ENCODE data around the gene DGKZ. TPM values are rescaled to one million over a fixed set of nuclear protein-coding genes. Genes with fewer than 3 reads are reported as not detected.

Gene DGKZ
- total and polyA plus RNA-seq, 2 of the 13 experiments (the other 11 are each of a cell fraction or from before 2014, with no cell fraction given): 15.8 to 20.7 TPM

DNA sequence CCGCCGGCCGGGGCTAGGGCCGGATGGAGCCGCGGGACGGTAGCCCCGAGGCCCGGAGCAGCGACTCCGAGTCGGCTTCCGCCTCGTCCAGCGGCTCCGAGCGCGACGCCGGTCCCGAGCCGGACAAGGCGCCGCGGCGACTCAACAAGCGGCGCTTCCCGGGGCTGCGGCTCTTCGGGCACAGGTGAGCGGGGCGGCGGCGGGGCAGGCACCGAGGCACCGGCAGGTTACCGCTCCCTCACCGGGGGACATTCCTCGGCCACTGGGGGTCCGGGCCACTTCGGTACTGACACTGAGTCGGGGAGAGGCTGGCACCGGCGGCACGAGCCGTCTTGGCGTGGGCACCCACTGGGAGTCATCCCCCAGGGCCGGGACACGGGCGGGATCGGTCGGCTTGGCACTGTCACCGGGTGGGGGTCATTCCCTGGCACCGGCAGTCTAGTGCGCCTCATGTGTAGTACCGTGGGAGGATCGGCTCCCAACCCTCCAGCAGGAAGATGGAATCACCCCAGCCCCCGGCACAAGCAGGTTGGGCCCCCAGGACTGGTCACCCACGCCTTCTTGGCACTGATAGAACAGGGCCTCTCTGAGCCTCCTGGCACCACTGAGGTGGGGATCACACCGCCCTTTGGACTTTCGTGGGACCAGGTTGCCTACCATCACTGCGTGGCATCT, 511 bp downstream of the DGKZ start (continued):
- TF ChIP-seq ZNF781 (CRISPR knock-in tag; IDR thresholded peaks at IDR 0.05; ENCODE audit: borderline replicate concordance, not compliant biosample characterization) (no peak), ZNF629 (CRISPR knock-in tag; conservative IDR thresholded peaks at IDR 0.05) (no peak), ATF5 (CRISPR knock-in tag; IDR thresholded peaks at IDR 0.05; ENCODE audit: low read depth) (no peak), DPF2 (CRISPR knock-in tag; IDR thresholded peaks at IDR 0.05; ENCODE audit: borderline replicate concordance, low read depth) (no peak), ZNF607 (CRISPR knock-in tag; IDR thresholded peaks at IDR 0.05; ENCODE audit: borderline replicate concordance) (no peak; the same call in 1 of the 2 replicates), KDM6A (CRISPR knock-in tag; IDR thresholded peaks at IDR 0.05; ENCODE audit: low read depth) (no peak), ZNF577 (CRISPR knock-in tag; IDR thresholded peaks at IDR 0.05; ENCODE audit: borderline replicate concordance, low read depth) (no peak), HOXA7 (CRISPR knock-in tag; IDR thresholded peaks at IDR 0.05) (no peak), GZF1 (CRISPR knock-in tag; IDR thresholded peaks at IDR 0.05) (no peak), POLR2AphosphoS2 (IDR thresholded peaks at IDR 0.05; ENCODE audit: low read depth, low read length) (no peak), YY1 (IDR thresholded peaks at IDR 0.05; ENCODE audit: insufficient read depth, insufficient replicate concordance, low read depth, low read length) (no peak), ZNF124 (CRISPR knock-in tag; IDR thresholded peaks at IDR 0.05) (no peak), HNF4G (IDR thresholded peaks at IDR 0.05; ENCODE audit: borderline replicate concordance, low read depth, low read length) (0 out of 2 replicates have a peak, but pooled peaks have one; percentile 26), HNF4G (CRISPR knock-in tag; IDR thresholded peaks at IDR 0.05; ENCODE audit: borderline replicate concordance, low read depth) (no peak), KAT7 (CRISPR knock-in tag; IDR thresholded peaks at IDR 0.05; ENCODE audit: borderline replicate concordance) (peak; percentile 69; the same call in 1 of the 2 replicates), ZNF614 (CRISPR knock-in tag; IDR thresholded peaks at IDR 0.05; ENCODE audit: borderline replicate concordance) (no peak), ZNF724P (CRISPR knock-in tag; IDR thresholded peaks at IDR 0.05; ENCODE audit: borderline replicate concordance) (no peak)
- TF ChIP-seq, protein P1, sequence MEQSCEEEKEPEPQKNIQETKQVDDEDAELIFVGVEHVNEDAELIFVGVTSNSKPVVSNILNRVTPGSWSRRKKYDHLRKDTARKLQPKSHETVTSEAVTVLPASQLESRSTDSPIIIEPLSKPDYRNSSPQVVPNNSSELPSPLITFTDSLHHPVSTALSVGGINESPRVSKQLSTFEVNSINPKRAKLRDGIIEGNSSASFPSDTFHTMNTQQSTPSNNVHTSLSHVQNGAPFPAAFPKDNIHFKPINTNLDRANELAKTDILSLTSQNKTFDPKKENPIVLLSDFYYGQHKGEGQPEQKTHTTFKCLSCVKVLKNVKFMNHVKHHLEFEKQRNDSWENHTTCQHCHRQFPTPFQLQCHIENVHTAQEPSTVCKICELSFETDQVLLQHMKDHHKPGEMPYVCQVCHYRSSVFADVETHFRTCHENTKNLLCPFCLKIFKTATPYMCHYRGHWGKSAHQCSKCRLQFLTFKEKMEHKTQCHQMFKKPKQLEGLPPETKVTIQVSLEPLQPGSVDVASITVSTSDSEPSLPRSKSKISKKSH (CRISPR knock-in tag; IDR thresholded peaks at IDR 0.05; ENCODE audit: borderline replicate concordance): peak; percentile 65
- TF ChIP-seq, protein P2, sequence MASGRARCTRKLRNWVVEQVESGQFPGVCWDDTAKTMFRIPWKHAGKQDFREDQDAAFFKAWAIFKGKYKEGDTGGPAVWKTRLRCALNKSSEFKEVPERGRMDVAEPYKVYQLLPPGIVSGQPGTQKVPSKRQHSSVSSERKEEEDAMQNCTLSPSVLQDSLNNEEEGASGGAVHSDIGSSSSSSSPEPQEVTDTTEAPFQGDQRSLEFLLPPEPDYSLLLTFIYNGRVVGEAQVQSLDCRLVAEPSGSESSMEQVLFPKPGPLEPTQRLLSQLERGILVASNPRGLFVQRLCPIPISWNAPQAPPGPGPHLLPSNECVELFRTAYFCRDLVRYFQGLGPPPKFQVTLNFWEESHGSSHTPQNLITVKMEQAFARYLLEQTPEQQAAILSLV (CRISPR knock-in tag; IDR thresholded peaks at IDR 0.05; ENCODE audit: borderline replicate concordance): peak; percentile 47; the same call in 1 of the 2 replicates
- TF ChIP-seq, protein P3, sequence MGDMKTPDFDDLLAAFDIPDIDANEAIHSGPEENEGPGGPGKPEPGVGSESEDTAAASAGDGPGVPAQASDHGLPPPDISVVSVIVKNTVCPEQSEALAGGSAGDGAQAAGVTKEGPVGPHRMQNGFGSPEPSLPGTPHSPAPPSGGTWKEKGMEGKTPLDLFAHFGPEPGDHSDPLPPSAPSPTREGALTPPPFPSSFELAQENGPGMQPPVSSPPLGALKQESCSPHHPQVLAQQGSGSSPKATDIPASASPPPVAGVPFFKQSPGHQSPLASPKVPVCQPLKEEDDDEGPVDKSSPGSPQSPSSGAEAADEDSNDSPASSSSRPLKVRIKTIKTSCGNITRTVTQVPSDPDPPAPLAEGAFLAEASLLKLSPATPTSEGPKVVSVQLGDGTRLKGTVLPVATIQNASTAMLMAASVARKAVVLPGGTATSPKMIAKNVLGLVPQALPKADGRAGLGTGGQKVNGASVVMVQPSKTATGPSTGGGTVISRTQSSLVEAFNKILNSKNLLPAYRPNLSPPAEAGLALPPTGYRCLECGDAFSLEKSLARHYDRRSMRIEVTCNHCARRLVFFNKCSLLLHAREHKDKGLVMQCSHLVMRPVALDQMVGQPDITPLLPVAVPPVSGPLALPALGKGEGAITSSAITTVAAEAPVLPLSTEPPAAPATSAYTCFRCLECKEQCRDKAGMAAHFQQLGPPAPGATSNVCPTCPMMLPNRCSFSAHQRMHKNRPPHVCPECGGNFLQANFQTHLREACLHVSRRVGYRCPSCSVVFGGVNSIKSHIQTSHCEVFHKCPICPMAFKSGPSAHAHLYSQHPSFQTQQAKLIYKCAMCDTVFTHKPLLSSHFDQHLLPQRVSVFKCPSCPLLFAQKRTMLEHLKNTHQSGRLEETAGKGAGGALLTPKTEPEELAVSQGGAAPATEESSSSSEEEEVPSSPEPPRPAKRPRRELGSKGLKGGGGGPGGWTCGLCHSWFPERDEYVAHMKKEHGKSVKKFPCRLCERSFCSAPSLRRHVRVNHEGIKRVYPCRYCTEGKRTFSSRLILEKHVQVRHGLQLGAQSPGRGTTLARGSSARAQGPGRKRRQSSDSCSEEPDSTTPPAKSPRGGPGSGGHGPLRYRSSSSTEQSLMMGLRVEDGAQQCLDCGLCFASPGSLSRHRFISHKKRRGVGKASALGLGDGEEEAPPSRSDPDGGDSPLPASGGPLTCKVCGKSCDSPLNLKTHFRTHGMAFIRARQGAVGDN (CRISPR knock-in tag; IDR thresholded peaks at IDR 0.05): peak; percentile 34; the same call in 1 of the 2 replicates

All from HepG2 (cell line).